OCI-LY7 (cell line): ENCODE measurements around the gene TAMALIN.

Source experiments
- EZH2phosphoT487 ChIP-seq: fragments of 200-600 bp; sonication (generic); IDR thresholded peaks from 2 replicates; pipeline ENCODE4 v1.6.1; 2018; ENCODE audit warnings: low read depth, borderline replicate concordance, mild to moderate bottlenecking, mixed run types, antibody characterized with exemption, low read length, moderate library complexity, mixed read lengths
- TF ChIP-seq, protein P1 (sequence below): fragments of 200-600 bp; sonication (generic); conservative IDR thresholded peaks from 2 replicates; pipeline ENCODE4 v1.5.1; 2014; ENCODE audit warnings: mild to moderate bottlenecking, antibody characterized with exemption, low read length, moderate library complexity, mixed read lengths

DNA sequence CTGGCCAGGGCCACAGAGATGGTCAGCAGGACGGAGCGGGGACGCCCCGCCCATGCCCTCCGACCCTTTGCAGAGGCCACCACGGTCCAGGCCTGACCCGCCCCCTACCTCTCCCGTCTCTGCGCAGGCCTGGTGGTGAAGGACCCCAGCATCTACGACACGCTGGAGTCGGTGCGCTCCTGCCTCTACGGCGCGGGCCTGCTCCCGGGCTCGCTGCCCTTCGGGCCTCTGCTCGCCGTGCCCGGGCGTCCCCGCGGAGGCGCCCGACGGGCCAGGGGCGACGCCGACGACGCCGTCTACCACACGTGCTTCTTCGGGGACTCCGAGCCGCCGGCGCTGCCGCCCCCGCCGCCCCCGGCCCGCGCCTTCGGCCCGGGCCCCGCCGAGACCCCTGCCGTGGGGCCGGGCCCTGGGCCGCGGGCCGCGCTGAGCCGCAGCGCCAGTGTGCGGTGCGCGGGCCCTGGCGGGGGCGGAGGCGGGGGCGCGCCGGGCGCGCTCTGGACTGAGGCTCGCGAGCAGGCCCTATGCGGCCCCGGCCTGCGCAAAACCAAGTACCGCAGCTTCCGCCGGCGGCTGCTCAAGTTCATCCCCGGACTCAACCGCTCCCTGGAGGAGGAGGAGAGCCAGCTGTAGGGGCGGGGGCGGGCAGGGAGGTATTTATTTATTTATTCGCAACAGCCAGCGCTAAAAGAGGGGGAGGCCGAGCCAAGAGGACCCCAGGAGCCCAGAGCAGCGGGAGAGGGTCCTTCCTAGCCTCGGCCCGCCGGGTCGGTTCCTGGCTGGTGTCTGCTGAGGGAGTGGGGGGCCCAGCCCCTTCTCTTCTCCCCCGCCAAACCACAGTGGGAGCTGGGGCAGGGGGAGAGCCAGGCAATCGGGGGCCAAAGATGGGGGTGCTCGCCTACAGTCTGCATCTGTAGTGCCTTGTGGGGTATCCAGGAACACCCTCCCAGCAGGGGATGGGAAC, 8.1 kb downstream of the TAMALIN start:
- TF ChIP-seq, protein P1, sequence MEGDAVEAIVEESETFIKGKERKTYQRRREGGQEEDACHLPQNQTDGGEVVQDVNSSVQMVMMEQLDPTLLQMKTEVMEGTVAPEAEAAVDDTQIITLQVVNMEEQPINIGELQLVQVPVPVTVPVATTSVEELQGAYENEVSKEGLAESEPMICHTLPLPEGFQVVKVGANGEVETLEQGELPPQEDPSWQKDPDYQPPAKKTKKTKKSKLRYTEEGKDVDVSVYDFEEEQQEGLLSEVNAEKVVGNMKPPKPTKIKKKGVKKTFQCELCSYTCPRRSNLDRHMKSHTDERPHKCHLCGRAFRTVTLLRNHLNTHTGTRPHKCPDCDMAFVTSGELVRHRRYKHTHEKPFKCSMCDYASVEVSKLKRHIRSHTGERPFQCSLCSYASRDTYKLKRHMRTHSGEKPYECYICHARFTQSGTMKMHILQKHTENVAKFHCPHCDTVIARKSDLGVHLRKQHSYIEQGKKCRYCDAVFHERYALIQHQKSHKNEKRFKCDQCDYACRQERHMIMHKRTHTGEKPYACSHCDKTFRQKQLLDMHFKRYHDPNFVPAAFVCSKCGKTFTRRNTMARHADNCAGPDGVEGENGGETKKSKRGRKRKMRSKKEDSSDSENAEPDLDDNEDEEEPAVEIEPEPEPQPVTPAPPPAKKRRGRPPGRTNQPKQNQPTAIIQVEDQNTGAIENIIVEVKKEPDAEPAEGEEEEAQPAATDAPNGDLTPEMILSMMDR, result no peak
- no peak for TF ChIP-seq EZH2phosphoT487
